ENCODE results near the gene NPY. TPM values are rescaled to one million over a fixed set of nuclear protein-coding genes. Genes with fewer than 3 reads are reported as not detected.

NPY gene
- total RNA-seq, 1 experiment from 2014 or later, result not detected

DNA sequence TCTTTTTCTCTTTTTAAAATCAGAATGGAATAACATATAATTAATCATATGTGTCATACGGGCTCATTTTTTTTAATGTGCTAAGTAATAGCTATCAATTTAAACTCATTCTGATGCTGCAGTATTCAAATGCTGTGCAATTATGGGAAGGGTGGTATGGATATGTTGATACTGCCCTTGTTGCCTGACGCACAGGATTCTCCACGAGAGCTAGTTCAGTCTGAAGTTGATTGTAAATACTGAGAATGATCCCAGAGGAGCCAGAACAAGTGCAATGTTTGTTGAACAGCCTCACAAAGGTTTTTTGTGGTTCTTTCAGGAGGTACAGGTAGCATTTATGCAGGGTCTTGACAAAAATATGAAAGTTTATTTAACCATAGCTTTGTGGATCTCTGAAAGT is 13.4 kb downstream of the NPY start:
- BruUV-seq (replicated peaks), result no TSS peak
- Histone ChIP-seq H3K4me1 (ENCODE audit: control insufficient read depth in 1 of 2, insufficient read depth in 2 of 2, low read length in 2 of 2) (no peaks in the 10 kb centered on the region), H3K27me3 (ENCODE audit: insufficient read depth, low read length) (peaks cover 9% of the 10 kb centered on the region; the same call in 1 of the 2 replicates), H3K27ac (ENCODE audit: low read depth, low read length) (no peak overlapping the region), H3K79me2 (ENCODE audit: insufficient read depth, low read length) (no peaks in the 10 kb centered on the region), H3K9me3 (ENCODE audit: control insufficient read depth in 1 of 2, insufficient read depth in 1 of 2, low read depth in 1 of 2, low read length in 2 of 2) (no peaks in the 10 kb centered on the region), H3K9ac (ENCODE audit: low read length) (no peak overlapping the region), H4K20me1 (ENCODE audit: insufficient read depth) (no peaks in the 10 kb centered on the region), H3K4me3 (replicated peaks in 1 of 2; ENCODE audit: low read depth in 1 of 2, low read length in 2 of 2) (no peak overlapping the region), H2AFZ (ENCODE audit: low read depth, low read length, poor library complexity, severe bottlenecking) (no peak overlapping the region), H3K4me2 (ENCODE audit: low read length) (no peak overlapping the region), H3K9me2 (ENCODE audit: insufficient read depth) (no peaks in the 10 kb centered on the region), H3K36me3 (ENCODE audit: control insufficient read depth in 1 of 2, insufficient read depth in 2 of 2, low read length in 2 of 2) (no peaks in the 10 kb centered on the region)
- ChIA-PET POLR2A (no interaction called here), CTCF (no interaction called here), RAD21 (ENCODE audit: low non-redundant PET in 1 of 2, low total read pairs in 2 of 2, uncharacterized antibody in 2 of 2, unreplicated experiment in 2 of 2) (no interaction called here)
- ATAC-seq (no peak), DNase-seq (ENCODE audit: low read depth, low spot score) (no peak)
- TF ChIP-seq CEBPB (IDR thresholded peaks at IDR 0.05; ENCODE audit: low read depth) (no peak), YY1 (IDR thresholded peaks at IDR 0.05; ENCODE audit: extremely low read depth, insufficient replicate concordance, low read depth, low read length) (no peak), POLR2A (IDR thresholded peaks at IDR 0.05; ENCODE audit: borderline replicate concordance, extremely low read depth, insufficient read depth, insufficient read length) (no peak), REST (IDR thresholded peaks at IDR 0.05; ENCODE audit: low read depth) (no peak), CBX3 (IDR thresholded peaks at IDR 0.05; ENCODE audit: low read depth) (no peak), RAD21 (IDR thresholded peaks at IDR 0.05; ENCODE audit: low read depth) (no peak), ELF1 (IDR thresholded peaks at IDR 0.05; ENCODE audit: borderline replicate concordance, low read depth) (no peak), TCF7L2 (IDR thresholded peaks at IDR 0.05; ENCODE audit: borderline replicate concordance, extremely low read depth, insufficient read depth, insufficient read length) (no peak)
- TF ChIP-seq, protein P1, sequence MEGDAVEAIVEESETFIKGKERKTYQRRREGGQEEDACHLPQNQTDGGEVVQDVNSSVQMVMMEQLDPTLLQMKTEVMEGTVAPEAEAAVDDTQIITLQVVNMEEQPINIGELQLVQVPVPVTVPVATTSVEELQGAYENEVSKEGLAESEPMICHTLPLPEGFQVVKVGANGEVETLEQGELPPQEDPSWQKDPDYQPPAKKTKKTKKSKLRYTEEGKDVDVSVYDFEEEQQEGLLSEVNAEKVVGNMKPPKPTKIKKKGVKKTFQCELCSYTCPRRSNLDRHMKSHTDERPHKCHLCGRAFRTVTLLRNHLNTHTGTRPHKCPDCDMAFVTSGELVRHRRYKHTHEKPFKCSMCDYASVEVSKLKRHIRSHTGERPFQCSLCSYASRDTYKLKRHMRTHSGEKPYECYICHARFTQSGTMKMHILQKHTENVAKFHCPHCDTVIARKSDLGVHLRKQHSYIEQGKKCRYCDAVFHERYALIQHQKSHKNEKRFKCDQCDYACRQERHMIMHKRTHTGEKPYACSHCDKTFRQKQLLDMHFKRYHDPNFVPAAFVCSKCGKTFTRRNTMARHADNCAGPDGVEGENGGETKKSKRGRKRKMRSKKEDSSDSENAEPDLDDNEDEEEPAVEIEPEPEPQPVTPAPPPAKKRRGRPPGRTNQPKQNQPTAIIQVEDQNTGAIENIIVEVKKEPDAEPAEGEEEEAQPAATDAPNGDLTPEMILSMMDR (IDR thresholded peaks at IDR 0.05 in 2 of 3, conservative IDR thresholded peaks at IDR 0.05 in 1 of 3; ENCODE audit: borderline replicate concordance in 1 of 3, insufficient read depth in 1 of 3, low read depth in 2 of 3, low read length in 2 of 3), result no peak
- TF ChIP-seq, protein P2, sequence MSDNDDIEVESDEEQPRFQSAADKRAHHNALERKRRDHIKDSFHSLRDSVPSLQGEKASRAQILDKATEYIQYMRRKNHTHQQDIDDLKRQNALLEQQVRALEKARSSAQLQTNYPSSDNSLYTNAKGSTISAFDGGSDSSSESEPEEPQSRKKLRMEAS (IDR thresholded peaks at IDR 0.05), result no peak
- intact Hi-C loops (cut with micrococcal nuclease), result loop anchor here (10.0 kb wide), 1 partner anchor 427 kb away; no protein-coding TSS in a partner anchor
